Measurements from ENCODE around the gene LINGO3.

DNA sequence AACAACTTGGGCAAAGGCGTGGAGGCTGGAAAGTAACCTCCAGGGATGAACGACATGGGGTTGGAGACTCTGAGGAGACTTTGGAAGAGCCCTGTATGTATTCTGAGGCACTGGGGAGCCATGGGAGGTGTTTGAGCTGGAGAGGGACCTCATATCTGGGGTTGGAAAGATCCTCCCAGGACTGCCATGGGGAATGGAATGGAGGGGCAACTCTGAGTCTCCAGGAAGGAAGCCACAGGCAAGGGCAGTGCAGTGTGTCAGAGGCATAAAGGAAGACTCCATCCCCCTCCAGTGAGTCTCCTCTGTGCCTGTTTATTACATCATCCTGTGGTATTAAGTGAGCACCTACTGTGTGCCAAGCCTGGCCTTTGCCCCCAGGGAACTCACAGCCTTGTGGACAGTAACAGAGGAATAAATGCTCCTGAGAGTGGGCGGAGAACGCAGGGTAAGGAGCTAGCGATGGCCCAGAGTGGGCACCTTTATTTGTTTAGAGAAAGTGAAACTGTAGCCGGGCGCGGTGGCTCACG lies 33.7 kb downstream of the LINGO3 start:
- TF ChIP-seq, protein P1, sequence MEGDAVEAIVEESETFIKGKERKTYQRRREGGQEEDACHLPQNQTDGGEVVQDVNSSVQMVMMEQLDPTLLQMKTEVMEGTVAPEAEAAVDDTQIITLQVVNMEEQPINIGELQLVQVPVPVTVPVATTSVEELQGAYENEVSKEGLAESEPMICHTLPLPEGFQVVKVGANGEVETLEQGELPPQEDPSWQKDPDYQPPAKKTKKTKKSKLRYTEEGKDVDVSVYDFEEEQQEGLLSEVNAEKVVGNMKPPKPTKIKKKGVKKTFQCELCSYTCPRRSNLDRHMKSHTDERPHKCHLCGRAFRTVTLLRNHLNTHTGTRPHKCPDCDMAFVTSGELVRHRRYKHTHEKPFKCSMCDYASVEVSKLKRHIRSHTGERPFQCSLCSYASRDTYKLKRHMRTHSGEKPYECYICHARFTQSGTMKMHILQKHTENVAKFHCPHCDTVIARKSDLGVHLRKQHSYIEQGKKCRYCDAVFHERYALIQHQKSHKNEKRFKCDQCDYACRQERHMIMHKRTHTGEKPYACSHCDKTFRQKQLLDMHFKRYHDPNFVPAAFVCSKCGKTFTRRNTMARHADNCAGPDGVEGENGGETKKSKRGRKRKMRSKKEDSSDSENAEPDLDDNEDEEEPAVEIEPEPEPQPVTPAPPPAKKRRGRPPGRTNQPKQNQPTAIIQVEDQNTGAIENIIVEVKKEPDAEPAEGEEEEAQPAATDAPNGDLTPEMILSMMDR (IDR thresholded peaks at IDR 0.05; ENCODE audit: poor library complexity, severe bottlenecking): no peak
- no peak for TF ChIP-seq TAF1 (IDR thresholded peaks at IDR 0.05; ENCODE audit: low read depth)
- no peak for TF ChIP-seq EZH2 (IDR thresholded peaks at IDR 0.05; ENCODE audit: borderline replicate concordance, insufficient read depth, low read length, poor library complexity, severe bottlenecking)
- no peak for TF ChIP-seq EP300 (conservative IDR thresholded peaks at IDR 0.05; ENCODE audit: poor library complexity, severe bottlenecking)
- TF ChIP-seq RAD21 (conservative IDR thresholded peaks at IDR 0.05): no peak

All from neural cell (in vitro differentiated cells).